SK-N-SH (cell line): Measurements from ENCODE around the gene RHOJ. TPM values are rescaled to one million over a fixed set of nuclear protein-coding genes. Genes with fewer than 3 reads are reported as not detected.
A peak's percentile ranks its signal among the peaks of the same experiment; 100 is the strongest.

Source experiments
- CTCF ChIA-PET: fragments of 300-600, 350-600 bp; formaldehyde crosslinking; extraction: SDS; loops from one replicate; lab custom pipeline; 2021; lab: Yijun Ruan, JAX
- POLR2A ChIA-PET: fragments of 350-600 bp; sonication (Branson Sonifier 250); formaldehyde crosslinking; extraction: SDS; loops from one replicate; lab custom pipeline; 2020; ENCODE audit warnings: antibody characterized with exemption, inconsistent platforms; lab: Yijun Ruan, JAX
- DNase-seq: peaks from one replicate; pipeline ENCODE4 v3.0.0; 2012
- H2AFZ ChIP-seq: fragments of 200-600 bp; sonication (generic); 2 replicates; pipeline ENCODE4 v1.8.1; 2016; ENCODE audit warnings: antibody characterized with exemption, mild to moderate bottlenecking, low read depth
- H3F3A ChIP-seq: fragments of 200-600 bp; sonication (generic); replicated peaks from 2 replicates; pipeline ENCODE3; 2016; ENCODE audit warnings: antibody characterized with exemption, mild to moderate bottlenecking; ENCODE audit not compliant: insufficient read depth
- H3K27ac ChIP-seq, 2 experiments: fragments of 200-500 bp in 1 of 2; fragments of 200-600 bp in 1 of 2; sonication (Bioruptor generic) in 1 of 2; sonication (generic), shearing (Covaris generic) in 1 of 2; 2 replicates each; pipeline versions ENCODE4 v1.5.1 to v1.6.1; 2014 to 2016; ENCODE audit warnings: low read depth in 2 of 2, inconsistent platforms in 1 of 2, low read length in 1 of 2, mild to moderate bottlenecking in 1 of 2, mixed read lengths in 1 of 2
- H3K27me3 ChIP-seq: fragments of 200-600 bp; sonication (generic), shearing (Covaris generic); 2 replicates; pipeline ENCODE4 v1.6.1; 2016; ENCODE audit warnings: mixed run types; ENCODE audit not compliant: insufficient read depth
- H3K36me3 ChIP-seq, 2 experiments: fragments of 200-500 bp in 1 of 2; fragments of 200-600 bp in 1 of 2; sonication (Bioruptor generic) in 1 of 2; sonication (generic) in 1 of 2; replicated peaks in 1 of 2; 2 replicates each; pipeline versions ENCODE3 to v1.5.1; 2014 to 2016; ENCODE audit warnings: low read length in 1 of 2, mild to moderate bottlenecking in 1 of 2; ENCODE audit not compliant: insufficient read depth in 2 of 2, control insufficient read depth in 1 of 2
- H3K4me1 ChIP-seq, 2 experiments: fragments of 200-500 bp in 1 of 2; fragments of 200-600 bp in 1 of 2; sonication (Bioruptor generic) in 1 of 2; sonication (generic), shearing (Covaris generic) in 1 of 2; 2 replicates each; pipeline versions ENCODE4 v1.5.1 to v1.6.1; 2014 to 2016; ENCODE audit warnings: low read depth in 1 of 2, low read length in 1 of 2, mixed run types in 1 of 2; ENCODE audit not compliant: insufficient read depth in 2 of 2, control insufficient read depth in 1 of 2
- H3K4me2 ChIP-seq: fragments of 200-600 bp; sonication (generic), shearing (Covaris generic); 2 replicates; pipeline ENCODE4 v1.6.1; 2017; ENCODE audit warnings: mixed run types
- H3K4me3 ChIP-seq, 2 experiments: fragments of 200-500 bp in 1 of 2; fragments of 200-600 bp in 1 of 2; sonication (Bioruptor generic) in 1 of 2; sonication (generic), shearing (Covaris generic) in 1 of 2; 2 replicates each; pipeline versions ENCODE4 v1.5.1 to v1.8.1; 2014 to 2016; ENCODE audit warnings: low read depth in 2 of 2, inconsistent platforms in 1 of 2, low read length in 1 of 2, mild to moderate bottlenecking in 1 of 2, mixed read lengths in 1 of 2, moderate library complexity in 1 of 2
- H3K79me2 ChIP-seq: fragments of 200-600 bp; sonication (generic); 2 replicates; pipeline ENCODE4 v1.8.1; 2017; ENCODE audit warnings: mild to moderate bottlenecking; ENCODE audit not compliant: insufficient read depth
- H3K9ac ChIP-seq: fragments of 200-600 bp; sonication (generic); 2 replicates; pipeline ENCODE4 v1.6.1; 2017; ENCODE audit warnings: mixed run types
- H3K9me2 ChIP-seq: fragments of 200-600 bp; sonication (generic); 2 replicates; pipeline ENCODE4 v1.6.1; 2017; ENCODE audit warnings: mixed run types
- H3K9me3 ChIP-seq: fragments of 200-600 bp; sonication (generic); 2 replicates; pipeline ENCODE4 v1.6.1; 2017; ENCODE audit warnings: mixed run types, mild to moderate bottlenecking, moderate library complexity
- H4K20me1 ChIP-seq: fragments of 200-600 bp; sonication (generic); 2 replicates; pipeline ENCODE4 v1.6.1; 2017; ENCODE audit warnings: mild to moderate bottlenecking, mixed run types; ENCODE audit not compliant: insufficient read depth
- ELF1 ChIP-seq: IDR thresholded peaks from 2 replicates; pipeline ENCODE4 v1.4.0; 2012
- EP300 ChIP-seq, 2 experiments: IDR thresholded peaks; 2 replicates each; pipeline versions ENCODE4 v1.4.0 to v1.6.1; 2012; ENCODE audit warnings: borderline replicate concordance in 1 of 2, low read depth in 1 of 2, low read length in 1 of 2
- JUND ChIP-seq: IDR thresholded peaks from 2 replicates; pipeline ENCODE4 v1.4.0; 2012
- MXI1 ChIP-seq: IDR thresholded peaks from 2 replicates; pipeline ENCODE4 v1.6.1; 2012; ENCODE audit warnings: mild to moderate bottlenecking, low read depth, low read length, improper control_type of control experiment
- NFIC ChIP-seq: IDR thresholded peaks from 2 replicates; pipeline ENCODE4 v1.4.0; 2012; ENCODE audit warnings: borderline replicate concordance
- POLR2AphosphoS5 ChIP-seq: IDR thresholded peaks from 2 replicates; pipeline ENCODE4 v1.6.1; 2012; ENCODE audit warnings: low read depth, low read length
- RXRA ChIP-seq: IDR thresholded peaks from 2 replicates; pipeline ENCODE4 v1.4.0; 2012; ENCODE audit warnings: low read depth, mild to moderate bottlenecking, borderline replicate concordance
- SIN3A ChIP-seq: IDR thresholded peaks from 2 replicates; pipeline ENCODE4 v1.6.1; 2012; ENCODE audit warnings: low read depth, mild to moderate bottlenecking, low read length, moderate library complexity, borderline replicate concordance
- TCF12 ChIP-seq: IDR thresholded peaks from 2 replicates; pipeline ENCODE4 v1.4.0; 2012
- YY1 ChIP-seq: IDR thresholded peaks from 2 replicates; pipeline ENCODE4 v1.4.0; 2012; ENCODE audit warnings: low read depth, mild to moderate bottlenecking
- WGBS: methylation state at CpG from one replicate; pipeline ENCODE4 v1.1.6; 2017; ENCODE audit warnings: low lambda C conversion rate; 5-methylcytosine and 5-hydroxymethylcytosine counted together
- polyA plus RNA-seq, 3 experiments: library from polyadenylated mRNA; depleted of rRNA; stranded (reverse); fragments of >200 nt; gene quantifications; 2 replicates each; pipeline ENCODE4 v1.2.3, GENCODE V29; 2012
- TF ChIP-seq, protein P1 (sequence below): IDR thresholded peaks from 2 replicates; pipeline ENCODE4; 2012
- TF ChIP-seq, protein P2 (sequence below): fragments of 200-600 bp; sonication (generic); IDR thresholded peaks from 2 replicates; pipeline ENCODE4 v1.6.1; 2017; ENCODE audit warnings: antibody characterized with exemption, mild to moderate bottlenecking, moderate library complexity
- TF ChIP-seq, protein P3 (sequence below): fragments of 150-350 bp; IDR thresholded peaks from 2 replicates; pipeline ENCODE4 v1.6.1; 2017; ENCODE audit warnings: antibody characterized with exemption, low read length, low read depth, borderline replicate concordance

RHOJ gene
- polyA plus RNA-seq, 1 of the 3 experiments (the other 2 are of a cell fraction), result 12.1 TPM

DNA sequence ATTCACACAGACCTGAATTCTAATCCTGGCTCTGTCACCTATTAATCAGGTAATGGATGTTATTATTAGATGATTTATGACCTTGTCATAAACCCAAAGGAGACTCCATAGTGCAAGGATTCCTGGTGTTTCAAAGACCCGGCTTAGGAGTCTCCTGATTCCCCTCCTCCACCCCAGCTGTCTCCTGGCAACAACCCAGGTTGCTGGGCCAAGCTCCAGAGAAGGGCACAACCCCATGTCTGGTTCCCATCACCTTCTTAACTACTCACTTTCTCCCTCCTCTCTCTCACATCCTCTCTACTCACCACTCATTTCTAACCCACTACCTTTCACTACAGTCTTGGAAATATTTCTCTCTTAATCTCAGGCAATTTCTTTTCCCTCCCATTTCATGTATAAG is 41.6 kb downstream of the RHOJ start:
- Histone ChIP-seq H3F3A (peaks cover 3% of the 10 kb centered on the region), H4K20me1 (no peaks in the 10 kb centered on the region), H3K27me3 (no peaks in the 10 kb centered on the region), H3K36me3 (peaks cover 0 to 4% of the 10 kb centered on the region in 2 experiments), H3K27ac (no peak overlapping the region), H3K4me1 (peaks cover 0 to 14% of the 10 kb centered on the region in 2 experiments; a peak in 1 of 4 replicates), H3K9me2 (no peaks in the 10 kb centered on the region), H3K4me3 (no peak overlapping the region), H3K79me2 (no peaks in the 10 kb centered on the region), H3K9ac (no peak overlapping the region), H3K9me3 (no peaks in the 10 kb centered on the region), H2AFZ (no peak overlapping the region), H3K4me2 (no peak overlapping the region)
- ChIA-PET POLR2A (no interaction called here), CTCF (interaction anchor here (0.6 to 1.3 kb wide), 3 partner anchors 31 to 1083 kb away, joined by 3 read pairs; no protein-coding TSS in a partner anchor)
- no peak for TF ChIP-seq JUND
- peak; percentile 62 for TF ChIP-seq NFIC
- TF ChIP-seq, protein P1, sequence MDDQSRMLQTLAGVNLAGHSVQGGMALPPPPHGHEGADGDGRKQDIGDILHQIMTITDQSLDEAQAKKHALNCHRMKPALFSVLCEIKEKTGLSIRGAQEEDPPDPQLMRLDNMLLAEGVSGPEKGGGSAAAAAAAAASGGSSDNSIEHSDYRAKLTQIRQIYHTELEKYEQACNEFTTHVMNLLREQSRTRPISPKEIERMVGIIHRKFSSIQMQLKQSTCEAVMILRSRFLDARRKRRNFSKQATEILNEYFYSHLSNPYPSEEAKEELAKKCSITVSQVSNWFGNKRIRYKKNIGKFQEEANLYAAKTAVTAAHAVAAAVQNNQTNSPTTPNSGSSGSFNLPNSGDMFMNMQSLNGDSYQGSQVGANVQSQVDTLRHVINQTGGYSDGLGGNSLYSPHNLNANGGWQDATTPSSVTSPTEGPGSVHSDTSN, result peak; percentile 44
- TF ChIP-seq YY1, result no peak
- peak; percentile 69 for TF ChIP-seq TCF12
- TF ChIP-seq, protein P2, sequence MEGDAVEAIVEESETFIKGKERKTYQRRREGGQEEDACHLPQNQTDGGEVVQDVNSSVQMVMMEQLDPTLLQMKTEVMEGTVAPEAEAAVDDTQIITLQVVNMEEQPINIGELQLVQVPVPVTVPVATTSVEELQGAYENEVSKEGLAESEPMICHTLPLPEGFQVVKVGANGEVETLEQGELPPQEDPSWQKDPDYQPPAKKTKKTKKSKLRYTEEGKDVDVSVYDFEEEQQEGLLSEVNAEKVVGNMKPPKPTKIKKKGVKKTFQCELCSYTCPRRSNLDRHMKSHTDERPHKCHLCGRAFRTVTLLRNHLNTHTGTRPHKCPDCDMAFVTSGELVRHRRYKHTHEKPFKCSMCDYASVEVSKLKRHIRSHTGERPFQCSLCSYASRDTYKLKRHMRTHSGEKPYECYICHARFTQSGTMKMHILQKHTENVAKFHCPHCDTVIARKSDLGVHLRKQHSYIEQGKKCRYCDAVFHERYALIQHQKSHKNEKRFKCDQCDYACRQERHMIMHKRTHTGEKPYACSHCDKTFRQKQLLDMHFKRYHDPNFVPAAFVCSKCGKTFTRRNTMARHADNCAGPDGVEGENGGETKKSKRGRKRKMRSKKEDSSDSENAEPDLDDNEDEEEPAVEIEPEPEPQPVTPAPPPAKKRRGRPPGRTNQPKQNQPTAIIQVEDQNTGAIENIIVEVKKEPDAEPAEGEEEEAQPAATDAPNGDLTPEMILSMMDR, result no peak
- peak; percentile 12; the same call in 1 of the 2 replicates for TF ChIP-seq RXRA
- TF ChIP-seq MXI1, result no peak
- no peak for TF ChIP-seq ELF1
- no peak for DNase-seq
- WGBS, result 20% methylated on average over 1 of the region's 1 CpG

DNA sequence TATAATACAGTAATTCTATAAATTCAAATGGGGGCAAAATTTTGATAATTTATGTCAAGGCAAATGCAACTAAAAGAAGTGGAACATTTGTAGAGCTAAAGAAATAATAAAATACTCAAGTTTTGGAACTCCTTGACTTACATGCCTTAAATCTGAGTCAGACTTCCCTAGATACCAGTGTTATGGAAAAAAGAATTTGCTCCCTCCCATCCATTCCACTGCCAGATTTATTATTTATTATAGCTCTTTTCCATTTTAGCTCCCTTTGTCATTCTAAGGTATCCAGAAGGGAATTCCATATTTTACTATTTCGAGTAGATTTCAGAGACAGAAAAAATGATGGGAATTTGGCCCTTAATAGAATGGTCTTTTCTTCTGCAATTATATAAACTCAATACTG is 44.0 kb downstream of the RHOJ start:
- TF ChIP-seq POLR2AphosphoS5, result no peak
- peak in 1 of 2 experiments; percentile 23; a peak in 1 of 4 replicates for TF ChIP-seq EP300 (IDR thresholded peaks at IDR 0.05; ENCODE audit: borderline replicate concordance in 1 of 2, low read depth in 1 of 2, low read length in 1 of 2)
- TF ChIP-seq JUND, result peak; percentile 56
- TF ChIP-seq NFIC, result peak; percentile 30; the same call in 1 of the 2 replicates
- TF ChIP-seq, protein P1, result peak; percentile 63; the same call in 1 of the 2 replicates
- TF ChIP-seq, protein P3, sequence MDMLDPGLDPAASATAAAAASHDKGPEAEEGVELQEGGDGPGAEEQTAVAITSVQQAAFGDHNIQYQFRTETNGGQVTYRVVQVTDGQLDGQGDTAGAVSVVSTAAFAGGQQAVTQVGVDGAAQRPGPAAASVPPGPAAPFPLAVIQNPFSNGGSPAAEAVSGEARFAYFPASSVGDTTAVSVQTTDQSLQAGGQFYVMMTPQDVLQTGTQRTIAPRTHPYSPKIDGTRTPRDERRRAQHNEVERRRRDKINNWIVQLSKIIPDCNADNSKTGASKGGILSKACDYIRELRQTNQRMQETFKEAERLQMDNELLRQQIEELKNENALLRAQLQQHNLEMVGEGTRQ, result no peak
- no peak for TF ChIP-seq SIN3A
- Histone ChIP-seq H3K9ac (0 out of 2 replicates have a peak overlapping the region, but pooled peaks have one; percentile 12), H3K9me3 (no peaks in the 10 kb centered on the region), H2AFZ (no peak overlapping the region), H3K27me3 (no peaks in the 10 kb centered on the region), H3K4me1 (peaks cover 0 to 7% of the 10 kb centered on the region in 2 experiments; a peak in 1 of 4 replicates), H3K79me2 (no peaks in the 10 kb centered on the region), H3K4me2 (no peak overlapping the region; the same call in 1 of the 2 replicates), H3K4me3 (no peak overlapping the region), H3K36me3 (peaks cover 0 to 4% of the 10 kb centered on the region in 2 experiments), H4K20me1 (no peaks in the 10 kb centered on the region), H3F3A (no peaks in the 10 kb centered on the region), H3K9me2 (no peaks in the 10 kb centered on the region), H3K27ac (peak overlapping the region in 1 of 2 experiments; percentile 63; a peak in 2 of 4 replicates)
- DNase-seq, result no peak
- POLR2A ChIA-PET, result no interaction called here
- CTCF ChIA-PET, result no interaction called here
- 0% methylated on average over 1 of the region's 1 CpG for WGBS
